ENCODE measurements around the gene FTCDNL1. TPM values are rescaled to one million over a fixed set of nuclear protein-coding genes. Genes with fewer than 3 reads are reported as not detected.

Gene FTCDNL1
- total and polyA plus RNA-seq, 9 of the 15 experiments (the other 6 are each of a cell fraction or from before 2014, with no cell fraction given), result 0.13 to 0.58 (median 0.32) TPM

- intact Hi-C loops (cut with micrococcal nuclease), result no loop called here
- CTCF ChIA-PET (ENCODE audit: low intra/inter-chr PET ratio), result no interaction called here
- no peak for FAIRE-seq
Observed at GRCh38 chr2:199842631-199843395, 8.2 kb downstream of the FTCDNL1 start.

More at GRCh38 chr2:199842631-199843395, 8.2 kb downstream of the FTCDNL1 start:
- H3K36me3 ChIP-seq (ENCODE audit: control insufficient read depth, insufficient read depth, low read length), result no peaks in the 10 kb centered on the region
- H3K79me2 ChIP-seq (ENCODE audit: control insufficient read depth, insufficient read depth, low read length), result no peaks in the 10 kb centered on the region
- H3K9me1 ChIP-seq (ENCODE audit: control insufficient read depth, insufficient read depth, low read length), result no peaks in the 10 kb centered on the region
- no peak overlapping the region for H3K27ac ChIP-seq (ENCODE audit: extremely low read depth, low read depth, low read length)
- BruUV-seq (replicated peaks), result no TSS peak
- no peak overlapping the region for H3K4me3 ChIP-seq
- WGBS (ENCODE audit: insufficient coverage, low coverage, missing lambda C conversion rate), result 4% methylated on average over 3 of the region's 3 CpGs
- H2AFZ ChIP-seq (ENCODE audit: low read depth, low read length), result no peak overlapping the region
- H3K9ac ChIP-seq (ENCODE audit: insufficient read depth in 1 of 2, low read depth in 2 of 2, low read length in 2 of 2), result no peak overlapping the region
- no peak for TF ChIP-seq ZNF395 (CRISPR knock-in tag; IDR thresholded peaks at IDR 0.05)
- H4K20me1 ChIP-seq (replicated peaks; ENCODE audit: control insufficient read depth, insufficient read depth, low read length), result no peaks in the 10 kb centered on the region
- no peak overlapping the region for H3K4me2 ChIP-seq (ENCODE audit: insufficient read depth, low read length)
- H3K9me3 ChIP-seq (replicated peaks; ENCODE audit: control insufficient read depth, insufficient read depth, low read depth, low read length), result no peaks in the 10 kb centered on the region
- POLR2A ChIA-PET, result no interaction called here
- H3K27me3 ChIP-seq (ENCODE audit: control insufficient read depth in 2 of 2, insufficient read depth in 2 of 2, low read length in 2 of 2), result no peaks in the 10 kb centered on the region; a peak in 2 of 5 replicates
- H3K4me1 ChIP-seq (replicated peaks in 1 of 2; ENCODE audit: control insufficient read depth in 2 of 2, insufficient read depth in 2 of 2, low read length in 2 of 2), result no peaks in the 10 kb centered on the region
- DNase-seq (ENCODE audit: extremely low read depth in 1 of 4, low spot score in 3 of 4) (no peak), ATAC-seq (no peak)
- in situ Hi-C loops (cut with MboI), result no loop called here

Data from K562 (cell line).